Measurements from ENCODE around the gene ZNF10. TPM values are rescaled to one million over a fixed set of nuclear protein-coding genes. Genes with fewer than 3 reads are reported as not detected.

The ZNF10 gene
- total RNA-seq, 4 donors from 2014 or later, result 5.7 to 33.1 (median 16.2) TPM

- H3K4me1 ChIP-seq, result no peaks in the 10 kb centered on the region
- TF ChIP-seq, protein P1, sequence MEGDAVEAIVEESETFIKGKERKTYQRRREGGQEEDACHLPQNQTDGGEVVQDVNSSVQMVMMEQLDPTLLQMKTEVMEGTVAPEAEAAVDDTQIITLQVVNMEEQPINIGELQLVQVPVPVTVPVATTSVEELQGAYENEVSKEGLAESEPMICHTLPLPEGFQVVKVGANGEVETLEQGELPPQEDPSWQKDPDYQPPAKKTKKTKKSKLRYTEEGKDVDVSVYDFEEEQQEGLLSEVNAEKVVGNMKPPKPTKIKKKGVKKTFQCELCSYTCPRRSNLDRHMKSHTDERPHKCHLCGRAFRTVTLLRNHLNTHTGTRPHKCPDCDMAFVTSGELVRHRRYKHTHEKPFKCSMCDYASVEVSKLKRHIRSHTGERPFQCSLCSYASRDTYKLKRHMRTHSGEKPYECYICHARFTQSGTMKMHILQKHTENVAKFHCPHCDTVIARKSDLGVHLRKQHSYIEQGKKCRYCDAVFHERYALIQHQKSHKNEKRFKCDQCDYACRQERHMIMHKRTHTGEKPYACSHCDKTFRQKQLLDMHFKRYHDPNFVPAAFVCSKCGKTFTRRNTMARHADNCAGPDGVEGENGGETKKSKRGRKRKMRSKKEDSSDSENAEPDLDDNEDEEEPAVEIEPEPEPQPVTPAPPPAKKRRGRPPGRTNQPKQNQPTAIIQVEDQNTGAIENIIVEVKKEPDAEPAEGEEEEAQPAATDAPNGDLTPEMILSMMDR (IDR thresholded peaks at IDR 0.05), result no peak
- TF ChIP-seq EP300 (IDR thresholded peaks at IDR 0.05), result no peak
- no peak for TF ChIP-seq POLR2A (IDR thresholded peaks at IDR 0.05)
- H3K27ac ChIP-seq, result no peak overlapping the region
- peaks cover 14 to 100% (median 36%) of the 10 kb centered on the region in 3 donors for H3K36me3 ChIP-seq
- DNase-seq (ENCODE audit: low spot score in 2 of 2), result no peak
- peaks cover 40 to 100% (median 73%) of the 10 kb centered on the region in 4 donors for H3K9me3 ChIP-seq
- 94 to 99% methylated on average over 5 of the region's 5 CpGs for WGBS, 2 donors
- no peaks in the 10 kb centered on the region for H3K27me3 ChIP-seq
- H3K4me3 ChIP-seq, result no peak overlapping the region
Measured at GRCh38 chr12:133106253-133106652, 24.2 kb upstream of the ZNF10 start.

GRCh38 chr12:133107121-133107520, 23.3 kb upstream of the ZNF10 start:
- TF ChIP-seq, protein P1 (IDR thresholded peaks at IDR 0.05), result no peak
- TF ChIP-seq POLR2A (IDR thresholded peaks at IDR 0.05), result no peak
- no peak for TF ChIP-seq EP300 (IDR thresholded peaks at IDR 0.05)
- H3K27me3 ChIP-seq, result no peaks in the 10 kb centered on the region
- H3K4me3 ChIP-seq, result no peak overlapping the region
- peaks cover 11 to 96% (median 29%) of the 10 kb centered on the region in 3 donors for H3K36me3 ChIP-seq
- H3K27ac ChIP-seq, result no peak overlapping the region
- WGBS, 2 donors, result 96 to 97% methylated on average over 1 of the region's 1 CpG
- H3K4me1 ChIP-seq, result no peaks in the 10 kb centered on the region
- no peak for DNase-seq (ENCODE audit: low spot score in 2 of 2)
- peaks cover 36 to 100% (median 73%) of the 10 kb centered on the region in 4 donors for H3K9me3 ChIP-seq

DNA sequence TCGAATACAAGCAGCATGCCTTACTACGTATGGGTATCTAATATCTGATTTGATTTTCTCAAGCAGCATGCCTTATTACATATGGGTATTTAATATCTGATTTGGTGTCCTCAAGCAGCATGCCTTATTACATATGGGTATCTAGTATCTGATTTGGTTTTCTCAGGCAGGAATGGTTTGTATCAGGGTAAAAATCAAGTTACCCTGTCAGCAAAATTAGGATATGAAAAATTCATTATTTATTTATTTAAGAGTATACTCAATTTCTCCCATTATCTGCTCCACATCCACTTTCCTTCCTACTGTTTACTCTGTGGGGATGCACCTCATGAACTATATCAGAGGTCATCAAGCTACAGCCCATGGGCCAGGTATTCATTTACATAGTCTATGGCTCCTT, 22.3 kb upstream of the ZNF10 start:
- Histone ChIP-seq H3K4me1 (no peaks in the 10 kb centered on the region), H3K27ac (no peak overlapping the region), H3K27me3 (no peaks in the 10 kb centered on the region), H3K36me3 (peaks cover 9 to 95% (median 27%) of the 10 kb centered on the region in 3 donors), H3K4me3 (no peak overlapping the region), H3K9me3 (peaks cover 29 to 100% (median 70%) of the 10 kb centered on the region in 4 donors)
- no peak for DNase-seq (ENCODE audit: low spot score in 2 of 2)
- 96 to 97% methylated on average over 2 of the region's 2 CpGs for WGBS, 2 donors
- no peak for TF ChIP-seq EP300 (IDR thresholded peaks at IDR 0.05)
- TF ChIP-seq, protein P1 (IDR thresholded peaks at IDR 0.05), result no peak
- TF ChIP-seq POLR2A (IDR thresholded peaks at IDR 0.05), result no peak

DNA sequence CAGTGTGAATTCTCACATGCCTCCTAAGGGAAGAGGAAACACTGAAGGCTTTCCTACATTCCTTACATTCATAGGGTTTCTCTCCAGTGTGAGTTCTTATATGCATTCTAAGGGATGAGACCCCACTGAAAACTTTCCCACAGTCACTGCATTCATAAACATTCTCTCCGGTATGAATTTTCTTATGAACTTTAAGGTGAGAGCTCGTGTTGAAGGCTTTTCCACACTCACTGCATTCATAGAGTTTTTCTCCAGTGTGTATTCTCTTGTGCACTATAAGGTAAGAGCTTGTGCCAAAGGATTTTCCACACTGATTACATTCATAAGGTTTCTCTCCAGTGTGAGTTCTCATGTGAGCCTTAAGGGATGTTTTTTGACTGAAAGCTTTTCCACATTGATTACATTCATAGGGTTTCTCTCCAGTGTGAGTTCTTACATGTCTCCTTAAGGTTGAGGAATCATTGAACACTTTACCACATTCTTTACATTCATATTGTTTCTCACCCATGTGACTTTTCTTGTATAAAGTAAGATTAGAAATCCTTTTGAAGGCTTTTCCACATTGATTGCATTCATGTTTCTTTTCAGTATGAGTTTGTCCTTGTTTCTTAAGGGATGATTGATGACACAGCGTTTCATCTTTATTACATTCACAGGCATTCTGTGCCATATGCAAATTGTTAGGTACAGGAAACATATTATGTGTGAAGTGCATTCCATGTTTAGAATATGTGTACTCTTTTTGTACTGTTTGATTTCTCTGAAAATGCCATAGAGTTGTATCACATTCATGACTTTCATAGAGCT, 9.8 kb upstream of the ZNF10 start:
- H3K9me3 ChIP-seq, result peaks cover 14 to 100% (median 70%) of the 10 kb centered on the region in 4 donors
- no peaks in the 10 kb centered on the region for H3K4me1 ChIP-seq
- no peaks in the 10 kb centered on the region for H3K27me3 ChIP-seq
- TF ChIP-seq EP300 (IDR thresholded peaks at IDR 0.05) (no peak), POLR2A (IDR thresholded peaks at IDR 0.05) (no peak)
- TF ChIP-seq, protein P1 (IDR thresholded peaks at IDR 0.05), result no peak
- no peak overlapping the region for H3K4me3 ChIP-seq
- no peak overlapping the region for H3K27ac ChIP-seq
- WGBS, 2 donors, result 89 to 97% methylated on average over 3 of the region's 3 CpGs
- no peak for DNase-seq (ENCODE audit: low spot score in 2 of 2)
- peaks cover 4 to 100% (median 29%) of the 10 kb centered on the region in 3 donors for H3K36me3 ChIP-seq

DNA sequence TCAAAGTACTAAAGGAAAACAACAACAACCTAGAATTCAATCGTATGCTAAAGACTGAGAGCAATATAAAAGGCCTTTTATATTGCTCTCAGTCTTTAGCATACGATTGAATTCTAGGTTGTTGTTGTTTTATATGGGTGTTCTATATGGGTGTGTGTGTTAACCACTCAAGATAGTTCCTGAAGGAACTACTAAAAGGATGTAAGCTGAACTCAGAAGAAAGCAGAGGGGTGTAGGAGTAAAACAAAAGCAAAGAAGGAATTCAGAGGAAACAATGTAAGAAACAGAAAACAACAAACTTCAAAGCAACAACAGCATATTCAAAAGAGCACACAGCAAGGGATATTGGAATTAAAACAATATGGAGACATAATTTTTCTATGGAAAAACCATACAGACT, 5.8 kb upstream of the ZNF10 start:
- H3K36me3 ChIP-seq, result peaks cover 8 to 91% (median 15%) of the 10 kb centered on the region in 3 donors
- DNase-seq (ENCODE audit: low spot score in 2 of 2), result no peak
- peaks cover 0 to 4% (median 0%) of the 10 kb centered on the region in 4 donors for H3K4me1 ChIP-seq
- no peaks in the 10 kb centered on the region for H3K27me3 ChIP-seq
- no peak overlapping the region for H3K27ac ChIP-seq
- no peak overlapping the region for H3K4me3 ChIP-seq
- H3K9me3 ChIP-seq, result peaks cover 22 to 95% (median 60%) of the 10 kb centered on the region in 4 donors
- 96% methylated on average over 2 of the region's 2 CpGs for WGBS, 2 donors
- TF ChIP-seq EP300 (IDR thresholded peaks at IDR 0.05) (no peak), POLR2A (IDR thresholded peaks at IDR 0.05) (no peak)
- TF ChIP-seq, protein P1 (IDR thresholded peaks at IDR 0.05), result no peak
